ENCODE results near the gene RNF214. TPM values are rescaled to one million over a fixed set of nuclear protein-coding genes. Genes with fewer than 3 reads are reported as not detected.
A peak's percentile ranks its signal among the peaks of the same experiment; 100 is the strongest.

RNF214 gene
- total and polyA plus RNA-seq, 2 of the 4 experiments (the other 2 are of a cell fraction) = 7.9 to 14.8 TPM

DNA sequence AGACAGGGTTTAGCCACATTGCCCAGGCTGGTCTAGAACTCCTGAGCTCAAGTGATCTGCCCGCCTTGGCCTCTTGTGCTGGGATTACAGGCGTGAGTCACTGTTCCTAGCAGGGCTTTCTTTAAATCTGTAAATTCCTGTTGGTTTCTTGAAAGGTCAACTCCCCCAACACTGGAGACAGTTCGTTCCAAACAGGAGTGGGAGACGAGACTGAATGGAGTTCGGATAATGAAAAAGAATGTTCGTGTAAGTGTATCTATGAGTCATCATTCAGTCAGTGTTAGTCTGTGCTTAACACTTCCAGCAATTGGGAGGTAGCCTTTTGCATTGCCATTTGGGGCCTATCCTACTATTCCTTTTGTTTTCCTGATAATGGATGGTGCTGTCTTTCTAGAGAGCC is 48.7 kb downstream of the RNF214 start:
- peaks cover 7 to 17% of the 10 kb centered on the region in 2 experiments for H3K79me1 ChIP-seq (ENCODE audit: low read depth in 1 of 2, low read length in 2 of 2)
- peak overlapping the region; percentile 42; the same call in 1 of the 2 replicates for H3K18ac ChIP-seq (ENCODE audit: low read depth, low read length)
- dilution Hi-C loops (cut with HindIII; ENCODE audit: low sequenced_read_pairs, unreplicated experiment) (no loop called here), in situ Hi-C loops (cut with MboI; ENCODE audit: low sequenced_read_pairs) (no loop called here), intact Hi-C loops (cut with micrococcal nuclease) (loop anchor here (2.0 kb wide), 1 partner anchor 42 kb away; no protein-coding TSS in a partner anchor)
- peak overlapping the region; percentile 77; the same call in 1 of the 2 replicates for H3K14ac ChIP-seq (replicated peaks; ENCODE audit: low read depth, low read length)
- peak overlapping the region; percentile 63; the same call in 1 of the 2 replicates for H3K23ac ChIP-seq (ENCODE audit: low read depth, low read length)
- H4K91ac ChIP-seq (ENCODE audit: insufficient read depth, low read depth, low read length) = peak overlapping the region; percentile 94
- peak overlapping the region; percentile 93 for H2BK5ac ChIP-seq (ENCODE audit: low read depth, low read length, poor library complexity, severe bottlenecking)
- no CpG with 5 or more reads among the region's 6 CpGs for WGBS, 2 experiments (ENCODE audit: extremely low coverage in 2 of 2, insufficient read length in 1 of 2)
- no peaks in the 10 kb centered on the region for H3K27me3 ChIP-seq (ENCODE audit: control insufficient read depth, insufficient read depth, low read length)
- H4K5ac ChIP-seq (ENCODE audit: low read depth, low read length) = no peak overlapping the region
- peaks cover 19% of the 10 kb centered on the region for H3K9me1 ChIP-seq (ENCODE audit: insufficient read depth, low read length)
- peak overlapping the region; percentile 39; the same call in 1 of the 2 replicates for H3K9ac ChIP-seq (ENCODE audit: low read depth, low read length)
- H3K4me1 ChIP-seq (ENCODE audit: control insufficient read depth, insufficient read depth, low read length) = peaks cover 13% of the 10 kb centered on the region
- H3K4ac ChIP-seq (ENCODE audit: low read depth, low read length) = peak overlapping the region; percentile 93
- peak overlapping the region; percentile 83 for H2AK5ac ChIP-seq (ENCODE audit: low read depth, low read length)
- H2BK20ac ChIP-seq (ENCODE audit: low read depth, low read length) = peak overlapping the region; percentile 90
- peak overlapping the region; percentile 86 for H3K27ac ChIP-seq (ENCODE audit: insufficient read depth, low read length)
- peak overlapping the region; percentile 90 for H2BK120ac ChIP-seq (ENCODE audit: low read depth, low read length)
- ChIA-PET POLR2A (ENCODE audit: unreplicated experiment) (no interaction called here), CTCF (no interaction called here)
- no peak overlapping the region for H2AFZ ChIP-seq (replicated peaks; ENCODE audit: low read length, poor library complexity)
- BruUV-seq (replicated peaks) = no TSS peak
- no peak overlapping the region for H3K4me2 ChIP-seq (ENCODE audit: low read depth, low read length)
- H2BK15ac ChIP-seq (ENCODE audit: low read depth, low read length) = 0 out of 3 replicates have a peak overlapping the region, but pooled peaks have one; percentile 49
- ATAC-seq (ENCODE audit: low read depth) = peak; percentile 89
- H3K36me3 ChIP-seq (ENCODE audit: control insufficient read depth, insufficient read depth, low read length) = peaks cover 18% of the 10 kb centered on the region
- peak overlapping the region; percentile 59; the same call in 1 of the 2 replicates for H3K56ac ChIP-seq (ENCODE audit: extremely low read depth, insufficient read depth, low read length)
- H4K20me1 ChIP-seq (ENCODE audit: insufficient read depth, low read length) = no peaks in the 10 kb centered on the region
- TF ChIP-seq CEBPB (IDR thresholded peaks at IDR 0.05; ENCODE audit: low read depth, low read length) = no peak
- no peak for TF ChIP-seq RFX5 (IDR thresholded peaks at IDR 0.05; ENCODE audit: low read depth, low read length)
- peak; percentile 54 for TF ChIP-seq BHLHE40 (IDR thresholded peaks at IDR 0.05; ENCODE audit: low read depth, low read length)
- no peak for TF ChIP-seq NFE2L2 (IDR thresholded peaks at IDR 0.05; ENCODE audit: low read depth, low read length)
- peak; percentile 98 for TF ChIP-seq FOS (IDR thresholded peaks at IDR 0.05; ENCODE audit: low read depth, low read length)
- TF ChIP-seq MAZ (IDR thresholded peaks at IDR 0.05; ENCODE audit: borderline replicate concordance, low read depth, low read length) = 0 out of 2 replicates have a peak, but pooled peaks have one; percentile 18
- no peak for TF ChIP-seq MXI1 (IDR thresholded peaks at IDR 0.05; ENCODE audit: borderline replicate concordance, low read depth, low read length)
- peak; percentile 16 for TF ChIP-seq RCOR1 (IDR thresholded peaks at IDR 0.05; ENCODE audit: insufficient replicate concordance, low read length)
- TF ChIP-seq MAFK (IDR thresholded peaks at IDR 0.05; ENCODE audit: low read depth, low read length) = no peak
- TF ChIP-seq CHD1 (IDR thresholded peaks at IDR 0.05; ENCODE audit: low read depth, low read length) = no peak
- peak overlapping the region; percentile 37 for H2AK9ac ChIP-seq (replicated peaks; ENCODE audit: low read depth, low read length, poor library complexity)
- H3K9me3 ChIP-seq (ENCODE audit: control insufficient read depth, insufficient read depth, low read length) = no peaks in the 10 kb centered on the region
- H3K4me3 ChIP-seq (ENCODE audit: insufficient read depth, low read depth, low read length) = no peak overlapping the region
- peak; percentile 99 for DNase-seq
- peak overlapping the region; percentile 1 to 81; a peak in 2 of 4 replicates for H4K8ac ChIP-seq (ENCODE audit: low read depth in 2 of 2, low read length in 2 of 2)
